ENCODE measurements around the gene TCF7L1.

TCF7L1 gene

DNA sequence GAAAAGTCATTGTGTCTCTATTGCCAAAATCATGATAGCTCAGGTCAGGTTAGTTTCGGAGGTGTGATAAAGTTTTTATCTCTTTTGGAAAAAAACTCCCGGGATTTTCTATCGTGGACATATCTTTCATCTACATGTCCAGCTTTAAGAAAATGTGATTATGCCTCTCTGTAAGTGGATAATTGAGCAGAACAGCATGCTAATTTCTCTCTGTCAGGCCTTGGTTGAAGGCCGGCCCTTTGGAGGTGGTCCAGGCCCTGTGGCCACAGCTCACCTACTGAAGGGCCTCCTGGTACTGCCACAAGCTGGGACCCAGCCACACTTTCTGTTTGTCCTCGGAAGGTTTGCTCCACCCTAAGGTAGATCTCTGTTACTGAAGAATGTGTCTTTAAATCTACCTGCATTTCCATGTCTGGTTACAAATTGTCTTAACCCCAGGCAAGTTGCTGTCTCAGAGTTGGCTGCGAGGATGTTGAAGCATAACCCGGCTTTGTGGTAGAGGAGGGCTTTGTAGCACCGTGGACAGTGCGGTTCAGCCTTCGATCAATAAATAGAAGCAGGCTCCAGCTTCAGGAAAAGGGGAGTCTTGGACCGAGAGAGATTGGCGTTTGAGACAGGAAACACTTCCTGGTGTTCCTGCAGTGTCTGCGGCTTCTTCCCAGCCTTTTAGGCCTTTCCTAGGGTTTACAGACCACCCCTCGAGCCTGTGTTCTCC is 25.5 kb downstream of the TCF7L1 start:
- H3K36me3 ChIP-seq, result no peaks in the 10 kb centered on the region
- peaks cover 0 to 90% (median 50%) of the 10 kb centered on the region in 4 donors for H3K4me1 ChIP-seq
- no peak for DNase-seq
- no peak overlapping the region for H3K4me3 ChIP-seq
- intact Hi-C loops (cut with DNase I; ENCODE audit: low total_unique reads), result no loop called here
- no peak overlapping the region for H3K27ac ChIP-seq
- no peaks in the 10 kb centered on the region for H3K9me3 ChIP-seq
- H3K27me3 ChIP-seq, result no peaks in the 10 kb centered on the region
- TF ChIP-seq, protein P1, sequence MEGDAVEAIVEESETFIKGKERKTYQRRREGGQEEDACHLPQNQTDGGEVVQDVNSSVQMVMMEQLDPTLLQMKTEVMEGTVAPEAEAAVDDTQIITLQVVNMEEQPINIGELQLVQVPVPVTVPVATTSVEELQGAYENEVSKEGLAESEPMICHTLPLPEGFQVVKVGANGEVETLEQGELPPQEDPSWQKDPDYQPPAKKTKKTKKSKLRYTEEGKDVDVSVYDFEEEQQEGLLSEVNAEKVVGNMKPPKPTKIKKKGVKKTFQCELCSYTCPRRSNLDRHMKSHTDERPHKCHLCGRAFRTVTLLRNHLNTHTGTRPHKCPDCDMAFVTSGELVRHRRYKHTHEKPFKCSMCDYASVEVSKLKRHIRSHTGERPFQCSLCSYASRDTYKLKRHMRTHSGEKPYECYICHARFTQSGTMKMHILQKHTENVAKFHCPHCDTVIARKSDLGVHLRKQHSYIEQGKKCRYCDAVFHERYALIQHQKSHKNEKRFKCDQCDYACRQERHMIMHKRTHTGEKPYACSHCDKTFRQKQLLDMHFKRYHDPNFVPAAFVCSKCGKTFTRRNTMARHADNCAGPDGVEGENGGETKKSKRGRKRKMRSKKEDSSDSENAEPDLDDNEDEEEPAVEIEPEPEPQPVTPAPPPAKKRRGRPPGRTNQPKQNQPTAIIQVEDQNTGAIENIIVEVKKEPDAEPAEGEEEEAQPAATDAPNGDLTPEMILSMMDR (IDR thresholded peaks at IDR 0.05), result no peak

DNA sequence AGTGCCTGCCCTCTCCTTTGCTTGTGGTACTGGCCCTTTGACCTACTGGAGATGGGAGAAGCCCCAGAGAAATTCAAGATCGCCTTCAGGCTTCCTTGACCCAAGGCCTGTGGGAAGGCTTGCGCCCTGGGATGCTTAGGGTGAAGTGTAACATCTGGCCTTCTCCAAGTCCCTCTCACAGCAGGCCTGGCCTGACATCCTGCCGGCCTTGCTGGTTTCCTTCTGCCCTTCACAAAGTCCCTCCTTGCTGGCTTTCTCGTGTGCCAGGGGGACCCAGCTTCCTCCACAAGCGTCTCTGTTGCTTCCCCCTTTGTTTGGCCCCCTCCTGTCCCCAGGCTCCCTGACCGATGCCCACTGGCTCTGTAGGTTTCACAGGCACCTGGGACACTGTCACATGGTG is 26.4 kb downstream of the TCF7L1 start:
- peaks cover 0 to 89% (median 50%) of the 10 kb centered on the region in 4 donors for H3K4me1 ChIP-seq
- no peak overlapping the region for H3K27ac ChIP-seq
- H3K4me3 ChIP-seq, result no peak overlapping the region
- TF ChIP-seq, protein P1 (IDR thresholded peaks at IDR 0.05), result no peak
- no peaks in the 10 kb centered on the region for H3K36me3 ChIP-seq
- H3K27me3 ChIP-seq, result no peaks in the 10 kb centered on the region
- H3K9me3 ChIP-seq, result no peaks in the 10 kb centered on the region
- intact Hi-C loops (cut with DNase I; ENCODE audit: low total_unique reads), result no loop called here
- DNase-seq, result no peak

DNA sequence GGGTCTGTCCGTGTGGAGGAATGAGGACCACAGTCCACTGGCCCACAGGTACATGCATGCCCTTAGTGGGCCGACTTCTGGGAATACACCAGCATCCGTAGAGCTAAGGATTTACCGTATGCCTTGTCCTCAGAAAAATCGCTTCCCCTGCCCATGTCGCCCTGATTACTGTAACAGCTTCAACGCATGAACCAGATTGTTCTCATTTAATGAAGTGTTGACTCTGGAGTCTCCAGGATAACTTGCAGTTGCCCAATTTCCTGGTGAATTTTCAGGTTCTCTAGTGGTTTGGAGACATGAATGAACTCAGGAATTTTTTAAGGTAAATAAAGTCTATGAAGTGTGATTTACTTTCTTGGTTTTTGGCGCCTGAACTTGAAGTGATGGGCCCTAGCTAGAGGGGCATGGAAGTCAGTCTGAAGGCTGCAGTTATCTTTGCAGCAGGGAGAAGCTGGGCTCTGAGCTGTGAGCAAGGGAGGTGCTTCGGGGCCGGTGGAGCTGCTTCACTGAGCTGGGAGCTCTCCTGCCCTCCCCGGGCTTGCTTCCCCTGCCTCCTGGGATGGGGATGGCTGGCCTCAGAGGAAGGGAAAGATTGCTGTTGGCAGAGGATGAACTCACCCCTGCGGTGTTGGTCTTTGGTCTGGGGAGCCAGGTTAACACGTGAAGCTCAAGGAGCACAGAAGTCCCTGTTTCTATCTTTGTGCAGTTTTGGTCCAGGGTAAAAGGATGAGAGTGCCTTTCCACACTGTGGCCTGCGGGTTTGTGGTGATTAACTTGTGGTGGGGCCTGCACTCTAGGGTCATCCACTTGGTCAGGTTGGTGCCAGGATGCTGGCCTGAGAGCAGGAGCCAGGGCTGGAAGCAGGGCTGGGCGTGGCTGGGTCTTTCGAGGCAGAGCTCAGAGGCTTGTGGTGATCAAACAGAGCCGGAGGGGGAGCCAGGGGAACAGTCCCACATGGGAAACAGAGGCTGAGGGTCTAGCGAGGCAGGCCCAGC is 28.1 kb downstream of the TCF7L1 start:
- no peak overlapping the region for H3K4me3 ChIP-seq
- intact Hi-C loops (cut with DNase I; ENCODE audit: low total_unique reads), result no loop called here
- peaks cover 0 to 87% (median 57%) of the 10 kb centered on the region in 4 donors for H3K4me1 ChIP-seq
- TF ChIP-seq, protein P1 (IDR thresholded peaks at IDR 0.05), result no peak
- no peak for DNase-seq
- no peaks in the 10 kb centered on the region for H3K9me3 ChIP-seq
- no peaks in the 10 kb centered on the region for H3K36me3 ChIP-seq
- H3K27me3 ChIP-seq, result no peaks in the 10 kb centered on the region
- peak overlapping the region in 1 of 2 donors; percentile 55 for H3K27ac ChIP-seq

- H3K4me1 ChIP-seq, result peaks cover 0 to 74% (median 52%) of the 10 kb centered on the region in 4 donors
- no peaks in the 10 kb centered on the region for H3K36me3 ChIP-seq
- peak; percentile 36 to 65 for DNase-seq
- H3K27ac ChIP-seq, result peak overlapping the region; percentile 55 to 57
- H3K4me3 ChIP-seq, result peak overlapping the region in 1 of 2 donors; percentile 6
- H3K27me3 ChIP-seq, result no peaks in the 10 kb centered on the region
- intact Hi-C loops (cut with DNase I; ENCODE audit: low total_unique reads), result no loop called here
- H3K9me3 ChIP-seq, result no peaks in the 10 kb centered on the region
- TF ChIP-seq, protein P1 (IDR thresholded peaks at IDR 0.05), result no peak
These were observed 29.6 kb downstream of the TCF7L1 start for GRCh38 chr2:85162746-85163301.

DNA sequence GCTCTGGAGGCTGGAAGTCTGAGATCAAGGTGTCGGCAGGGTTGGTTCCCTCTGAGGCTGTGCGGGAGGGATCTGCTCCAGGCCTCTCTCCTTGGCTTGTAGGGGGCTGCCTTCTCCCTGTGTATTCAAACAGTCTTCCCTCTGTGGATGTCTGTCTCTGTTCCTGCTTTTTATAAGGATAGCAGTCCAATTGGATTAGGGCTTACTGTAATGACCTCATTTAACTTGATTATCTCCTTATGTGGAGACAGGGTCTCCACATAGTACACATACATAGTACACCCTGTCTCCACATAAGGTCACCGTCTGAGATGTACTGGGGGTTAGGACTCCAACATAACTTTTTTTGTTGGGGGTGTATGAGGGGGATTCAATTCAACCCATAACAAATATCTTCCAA is 30.5 kb downstream of the TCF7L1 start:
- intact Hi-C loops (cut with DNase I; ENCODE audit: low total_unique reads), result no loop called here
- H3K4me1 ChIP-seq, result peaks cover 0 to 65% (median 48%) of the 10 kb centered on the region in 4 donors
- no peak overlapping the region for H3K4me3 ChIP-seq
- no peaks in the 10 kb centered on the region for H3K9me3 ChIP-seq
- H3K27me3 ChIP-seq, result no peaks in the 10 kb centered on the region
- TF ChIP-seq, protein P1 (IDR thresholded peaks at IDR 0.05), result no peak
- H3K36me3 ChIP-seq, result no peaks in the 10 kb centered on the region
- peak overlapping the region; percentile 55 to 57 for H3K27ac ChIP-seq
- peak in 1 of 2 donors; percentile 32 for DNase-seq

All from tibial artery (tissue), 4 donors.